Ishikawa (cell line): ENCODE data around the gene CDC123.

Experiments
- CEBPB ChIP-seq: IDR thresholded peaks from 2 replicates; pipeline ENCODE4 v1.6.1; 2012
- EGR1 ChIP-seq: IDR thresholded peaks from 2 replicates; pipeline ENCODE4 v1.6.1; 2012
- EP300 ChIP-seq: IDR thresholded peaks from 2 replicates; pipeline ENCODE4 v1.6.1; 2012; ENCODE audit warnings: borderline replicate concordance
- MAX ChIP-seq: IDR thresholded peaks from 2 replicates; pipeline ENCODE4 v1.6.1; 2012
- NFIC ChIP-seq: IDR thresholded peaks from 2 replicates; pipeline ENCODE4 v1.6.1; 2012
- RAD21 ChIP-seq: IDR thresholded peaks from 2 replicates; pipeline ENCODE4 v1.6.1; 2012; ENCODE audit warnings: low read depth
- REST ChIP-seq: IDR thresholded peaks from 2 replicates; pipeline ENCODE4 v1.6.1; 2012; ENCODE audit warnings: low read depth, mild to moderate bottlenecking
- TAF1 ChIP-seq: IDR thresholded peaks from 2 replicates; pipeline ENCODE4 v1.6.1; 2012; ENCODE audit warnings: low read depth, mild to moderate bottlenecking
- ZBTB7A ChIP-seq: IDR thresholded peaks from 2 replicates; pipeline ENCODE4 v1.6.1; 2012; ENCODE audit warnings: low read depth
- TF ChIP-seq, protein P1 (sequence below): IDR thresholded peaks from 2 replicates; pipeline ENCODE4 v1.6.1; 2012

- TF ChIP-seq CEBPB (no peak), TAF1 (no peak), EGR1 (no peak), REST (no peak), RAD21 (no peak), EP300 (no peak), MAX (no peak), NFIC (no peak), ZBTB7A (no peak)
- TF ChIP-seq, protein P1, sequence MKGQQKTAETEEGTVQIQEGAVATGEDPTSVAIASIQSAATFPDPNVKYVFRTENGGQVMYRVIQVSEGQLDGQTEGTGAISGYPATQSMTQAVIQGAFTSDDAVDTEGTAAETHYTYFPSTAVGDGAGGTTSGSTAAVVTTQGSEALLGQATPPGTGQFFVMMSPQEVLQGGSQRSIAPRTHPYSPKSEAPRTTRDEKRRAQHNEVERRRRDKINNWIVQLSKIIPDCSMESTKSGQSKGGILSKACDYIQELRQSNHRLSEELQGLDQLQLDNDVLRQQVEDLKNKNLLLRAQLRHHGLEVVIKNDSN, result no peak
Observed at GRCh38 chr10:12188656-12189055, 7.3 kb upstream of the CDC123 start.
